Hepatocyte (in vitro differentiated cells): ENCODE measurements around the gene LIN9. TPM values are rescaled to one million over a fixed set of nuclear protein-coding genes. Genes with fewer than 3 reads are reported as not detected.
"Not testable (repeated sequence)": the region's sequence is repeated elsewhere in the genome, so short reads cannot be mapped to it uniquely, and the experiment has no call there.

Experiments
- DNase-seq: peaks from one replicate; pipeline ENCODE4 v3.0.0-alpha.2; 2016; ENCODE audit warnings: low spot score
- H2AFZ ChIP-seq: fragments of 200-600 bp; sonication (generic); 2 replicates; pipeline ENCODE4 v1.6.0; 2016; ENCODE audit warnings: antibody characterized with exemption, mild to moderate bottlenecking
- H3K27ac ChIP-seq: fragments of 200-600 bp; sonication (generic); 2 replicates; pipeline ENCODE4 v1.5.1; 2016; ENCODE audit warnings: mild to moderate bottlenecking
- H3K27me3 ChIP-seq: fragments of 200-600 bp; sonication (generic); 2 replicates; pipeline ENCODE4 v1.6.1; 2016
- H3K36me3 ChIP-seq: fragments of 200-600 bp; sonication (generic); replicated peaks from 2 replicates; pipeline ENCODE4 v1.5.1; 2016; ENCODE audit warnings: low read depth; ENCODE audit not compliant: insufficient read depth
- H3K4me1 ChIP-seq: fragments of 200-600 bp; sonication (generic); 2 replicates; pipeline ENCODE4 v1.5.1; 2016; ENCODE audit warnings: mild to moderate bottlenecking, moderate library complexity; ENCODE audit not compliant: insufficient read depth
- H3K4me2 ChIP-seq: fragments of 200-600 bp; sonication (generic); 2 replicates; pipeline ENCODE4 v1.6.0; 2016
- H3K4me3 ChIP-seq: fragments of 200-600 bp; sonication (generic); 2 replicates; pipeline ENCODE4 v1.5.1; 2016; ENCODE audit warnings: mild to moderate bottlenecking
- H3K79me2 ChIP-seq: fragments of 200-600 bp; sonication (generic); 2 replicates; pipeline ENCODE4 v1.6.0; 2017; ENCODE audit warnings: mild to moderate bottlenecking
- H3K9me2 ChIP-seq: fragments of 200-600 bp; sonication (generic); replicated peaks from 2 replicates; pipeline ENCODE4 v1.6.0; 2017; ENCODE audit warnings: mild to moderate bottlenecking; ENCODE audit not compliant: insufficient read depth
- H3K9me3 ChIP-seq: fragments of 200-600 bp; sonication (generic); 2 replicates; pipeline ENCODE4 v1.5.1; 2016; ENCODE audit warnings: low read depth, mild to moderate bottlenecking
- H4K20me1 ChIP-seq: fragments of 200-600 bp; sonication (generic); 2 replicates; pipeline ENCODE4 v1.6.0; 2016; ENCODE audit warnings: mild to moderate bottlenecking; ENCODE audit not compliant: insufficient read depth, poor library complexity, severe bottlenecking
- CTCF ChIP-seq: fragments of 200-600 bp; sonication (generic); IDR thresholded peaks from 2 replicates; pipeline ENCODE4 v1.5.1; 2016; ENCODE audit warnings: antibody characterized with exemption, mild to moderate bottlenecking; ENCODE audit not compliant: poor library complexity
- EZH2 ChIP-seq: fragments of 200-600 bp; sonication (generic); IDR thresholded peaks from 2 replicates; pipeline ENCODE4 v1.6.1; 2016; ENCODE audit warnings: antibody characterized with exemption, mild to moderate bottlenecking, borderline replicate concordance
- EZH2phosphoT487 ChIP-seq: fragments of 200-600 bp; sonication (generic); IDR thresholded peaks from one replicate; pipeline ENCODE4 v1.6.1; 2018; ENCODE audit warnings: antibody characterized with exemption, mild to moderate bottlenecking, low read depth, moderate library complexity; ENCODE audit not compliant: unreplicated experiment, severe bottlenecking
- WGBS: methylation state at CpG from one replicate; pipeline ENCODE4 v1.1.6; 2016; ENCODE audit warnings: low lambda C conversion rate; ENCODE audit errors: missing lambda C conversion rate; 5-methylcytosine and 5-hydroxymethylcytosine counted together
- polyA plus RNA-seq: library from polyadenylated mRNA; unstranded; fragments of >200 nt; fragmentation: Nextera tagmentation; extraction: Ambion mirVana; gene quantifications from 2 replicates; pipeline ENCODE4 v1.2.1, GENCODE V29; 2016
- total RNA-seq: library from RNA; depleted of rRNA; stranded (reverse); fragments of >200 nt; gene quantifications from 2 replicates; pipeline ENCODE4 v1.2.3, GENCODE V29; 2014

LIN9 gene
- total and polyA plus RNA-seq, 2 experiments from 2014 or later: 2.9 to 6.2 TPM

- Histone ChIP-seq H3K4me2 (no peak overlapping the region), H3K4me1 (no peaks in the 10 kb centered on the region), H3K9me3 (no peaks in the 10 kb centered on the region), H2AFZ (no peak overlapping the region), H4K20me1 (no peaks in the 10 kb centered on the region), H3K9me2 (no peaks in the 10 kb centered on the region), H3K36me3 (no peaks in the 10 kb centered on the region), H3K27me3 (no peaks in the 10 kb centered on the region), H3K79me2 (no peaks in the 10 kb centered on the region), H3K27ac (peak overlapping the region; percentile 11), H3K4me3 (no peak overlapping the region)
- 75% methylated on average over 3 of the region's 3 CpGs for WGBS
- no peak for DNase-seq
- no peak for TF ChIP-seq CTCF
- TF ChIP-seq EZH2phosphoT487: no peak
- no peak for TF ChIP-seq EZH2
These were observed 53.6 kb downstream of the LIN9 start for GRCh38 chr1:226255380-226255779.

- Histone ChIP-seq H3K9me2 (no peaks in the 10 kb centered on the region), H3K4me2 (no peak overlapping the region), H3K79me2 (no peaks in the 10 kb centered on the region), H3K4me3 (no peak overlapping the region), H3K4me1 (no peaks in the 10 kb centered on the region), H3K27me3 (no peaks in the 10 kb centered on the region), H4K20me1 (no peaks in the 10 kb centered on the region), H3K36me3 (no peaks in the 10 kb centered on the region), H3K27ac (no peak overlapping the region), H2AFZ (no peak overlapping the region), H3K9me3 (no peaks in the 10 kb centered on the region)
- no peak for DNase-seq
- no peak for TF ChIP-seq EZH2phosphoT487
- TF ChIP-seq EZH2: no peak
- TF ChIP-seq CTCF: no peak
- WGBS: 99% methylated on average over 4 of the region's 4 CpGs
These were observed 55.0 kb downstream of the LIN9 start for GRCh38 chr1:226253933-226254332.

- 95% methylated on average over 7 of the region's 7 CpGs for WGBS
- not testable (repeated sequence) for H3K27ac ChIP-seq, H3K9me3 ChIP-seq, H2AFZ ChIP-seq, H3K4me2 ChIP-seq, H3K9me2 ChIP-seq, H3K4me3 ChIP-seq, DNase-seq, H3K79me2 ChIP-seq, H4K20me1 ChIP-seq, H3K36me3 ChIP-seq, H3K27me3 ChIP-seq, H3K4me1 ChIP-seq
These were observed 56.1 kb downstream of the LIN9 start for GRCh38 chr1:226252841-226253240.

- DNase-seq: no peak
- no peak overlapping the region for H2AFZ ChIP-seq
- WGBS: 100% methylated on average over 1 of the region's 1 CpG
These were observed 58.5 kb downstream of the LIN9 start for GRCh38 chr1:226250511-226250910.

More at GRCh38 chr1:226250511-226250910, 58.5 kb downstream of the LIN9 start:
- Histone ChIP-seq H4K20me1 (no peaks in the 10 kb centered on the region), H3K4me2 (no peak overlapping the region), H3K4me1 (no peaks in the 10 kb centered on the region), H3K9me3 (no peaks in the 10 kb centered on the region), H3K27me3 (no peaks in the 10 kb centered on the region), H3K9me2 (no peaks in the 10 kb centered on the region), H3K36me3 (no peaks in the 10 kb centered on the region), H3K79me2 (no peaks in the 10 kb centered on the region), H3K4me3 (no peak overlapping the region), H3K27ac (no peak overlapping the region)
- no peak for TF ChIP-seq CTCF
- no peak for TF ChIP-seq EZH2
- no peak for TF ChIP-seq EZH2phosphoT487
